NCI-H524 treated with DMSO at 0.1 percent for 48 hours (cell line): Measurements from ENCODE around the gene SLC2A13.
"Not testable (repeated sequence)": the region's sequence is repeated elsewhere in the genome, so short reads cannot be mapped to it uniquely, and the experiment has no call there.

Source experiments
- DNase-seq: peaks from one replicate; lab custom pipeline; 2025; lab: John Stamatoyannopoulos, UW

The SLC2A13 gene

DNA sequence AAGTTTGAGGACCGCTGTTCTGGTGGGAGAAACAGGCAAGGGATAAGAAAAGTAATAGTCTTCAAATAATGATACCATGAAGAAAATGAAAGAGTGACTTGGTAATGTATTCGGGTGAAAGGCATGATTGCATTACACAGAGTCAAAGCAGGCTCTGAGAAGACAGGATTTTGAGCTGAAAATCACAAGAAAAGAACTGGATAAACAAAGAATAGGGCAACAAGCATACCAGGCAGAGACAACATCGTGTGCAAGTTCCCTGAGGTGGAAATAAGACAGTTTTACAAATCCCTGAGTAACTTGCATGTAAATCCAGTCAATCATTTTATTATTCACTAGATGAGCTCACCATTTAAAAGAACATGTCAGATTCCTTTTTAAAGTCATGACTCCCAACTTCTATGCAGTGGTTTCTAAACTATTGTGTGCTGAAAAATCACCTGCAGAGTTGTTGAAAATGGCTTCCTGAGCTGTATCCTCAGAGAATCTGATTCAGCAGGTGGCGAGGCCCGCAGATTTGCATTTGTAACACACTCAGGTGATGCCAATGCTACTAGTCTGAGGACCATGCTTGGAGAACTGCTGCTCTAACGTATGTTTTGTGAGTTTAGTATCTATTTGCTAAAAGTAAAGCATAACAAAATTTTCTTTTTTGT, 353.3 kb downstream of the SLC2A13 start:
- DNase-seq = no peak

GRCh38 chr12:39746151-39746550, 359.7 kb downstream of the SLC2A13 start:
- DNase-seq = not testable (repeated sequence)

DNA sequence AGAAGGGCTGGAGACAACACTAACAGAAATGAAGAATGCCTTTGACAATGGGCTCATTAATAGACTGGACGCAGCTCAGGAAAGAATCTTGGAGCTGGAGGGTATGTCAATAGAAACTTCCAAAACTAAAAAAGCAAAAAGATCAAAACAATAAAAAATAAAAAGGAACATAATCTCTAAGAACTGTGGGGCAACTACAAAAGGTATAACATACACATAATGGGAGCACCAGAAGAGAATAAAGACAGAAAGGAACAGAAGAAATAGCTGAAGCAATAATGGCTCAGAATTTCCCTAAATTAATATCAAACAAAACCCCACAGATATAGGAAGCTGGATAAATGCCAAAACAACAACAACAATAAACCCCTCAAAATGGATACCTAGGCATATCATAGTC, 362.2 kb downstream of the SLC2A13 start:
- no peak for DNase-seq

GRCh38 chr12:39736406-39736805, 369.5 kb downstream of the SLC2A13 start:
- DNase-seq = no peak

- DNase-seq = peak; percentile 0
Observed at GRCh38 chr12:39723831-39724230, 382.1 kb downstream of the SLC2A13 start.

DNA sequence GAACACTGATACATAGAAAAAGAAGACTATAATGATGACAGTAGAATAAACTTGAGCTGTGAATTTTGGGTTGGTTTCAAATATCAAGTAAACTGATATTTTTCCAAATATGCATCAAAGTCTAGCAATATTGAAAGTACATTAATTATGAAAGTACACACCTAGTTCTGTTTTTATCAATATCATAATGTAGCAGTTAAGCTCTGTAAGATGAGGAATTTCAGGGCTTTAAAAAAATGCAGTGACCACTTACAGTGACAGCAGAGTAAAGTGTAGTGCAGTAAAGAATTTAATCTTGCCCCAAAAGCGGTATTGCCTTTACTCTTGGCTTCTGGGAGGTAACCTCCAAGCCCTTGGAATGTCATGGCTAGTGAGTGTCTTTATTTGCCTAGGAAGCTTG, 383.4 kb downstream of the SLC2A13 start:
- DNase-seq = no peak

- no peak for DNase-seq
Observed at GRCh38 chr12:39713552-39713951, 392.3 kb downstream of the SLC2A13 start.

DNA sequence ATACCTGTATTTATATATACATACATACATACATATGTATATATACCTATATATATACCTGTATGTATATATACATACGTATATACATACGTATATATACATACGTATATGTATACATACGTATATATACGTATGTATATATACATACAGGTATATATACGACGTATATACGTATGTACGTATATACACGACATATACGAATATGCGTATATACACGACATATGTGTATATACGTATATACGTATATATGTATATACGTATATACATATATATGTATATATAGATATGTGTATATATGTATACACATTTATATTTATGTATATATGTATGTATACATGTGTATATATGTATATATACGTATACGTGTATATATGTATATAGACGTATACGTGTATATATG, 393.5 kb downstream of the SLC2A13 start:
- DNase-seq = no peak
